Measurements from ENCODE around the gene MLPH. TPM values are rescaled to one million over a fixed set of nuclear protein-coding genes. Genes with fewer than 3 reads are reported as not detected.

Gene MLPH
- polyA plus RNA-seq, 1 of the 3 experiments (the other 2 are of a cell fraction) = 93.6 TPM

- TF ChIP-seq REST (IDR thresholded peaks at IDR 0.05; ENCODE audit: low read depth, low read length) = no peak
- TF ChIP-seq CTCF (IDR thresholded peaks at IDR 0.05) = no peak
- TF ChIP-seq CHD2 (IDR thresholded peaks at IDR 0.05; ENCODE audit: low read length, partially characterized antibody) = no peak
- TF ChIP-seq YY1 (IDR thresholded peaks at IDR 0.05; ENCODE audit: low read depth) = no peak
- no peak for TF ChIP-seq FOXJ3 (CRISPR knock-in tag; IDR thresholded peaks at IDR 0.05)
- TF ChIP-seq, protein P1, sequence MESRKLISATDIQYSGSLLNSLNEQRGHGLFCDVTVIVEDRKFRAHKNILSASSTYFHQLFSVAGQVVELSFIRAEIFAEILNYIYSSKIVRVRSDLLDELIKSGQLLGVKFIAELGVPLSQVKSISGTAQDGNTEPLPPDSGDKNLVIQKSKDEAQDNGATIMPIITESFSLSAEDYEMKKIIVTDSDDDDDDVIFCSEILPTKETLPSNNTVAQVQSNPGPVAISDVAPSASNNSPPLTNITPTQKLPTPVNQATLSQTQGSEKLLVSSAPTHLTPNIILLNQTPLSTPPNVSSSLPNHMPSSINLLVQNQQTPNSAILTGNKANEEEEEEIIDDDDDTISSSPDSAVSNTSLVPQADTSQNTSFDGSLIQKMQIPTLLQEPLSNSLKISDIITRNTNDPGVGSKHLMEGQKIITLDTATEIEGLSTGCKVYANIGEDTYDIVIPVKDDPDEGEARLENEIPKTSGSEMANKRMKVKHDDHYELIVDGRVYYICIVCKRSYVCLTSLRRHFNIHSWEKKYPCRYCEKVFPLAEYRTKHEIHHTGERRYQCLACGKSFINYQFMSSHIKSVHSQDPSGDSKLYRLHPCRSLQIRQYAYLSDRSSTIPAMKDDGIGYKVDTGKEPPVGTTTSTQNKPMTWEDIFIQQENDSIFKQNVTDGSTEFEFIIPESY (IDR thresholded peaks at IDR 0.05; ENCODE audit: borderline replicate concordance, low read depth) = no peak
- no peak for TF ChIP-seq POLR2AphosphoS5 (IDR thresholded peaks at IDR 0.05; ENCODE audit: low read depth, low read length)
- no peak for TF ChIP-seq EZH2phosphoT487 (IDR thresholded peaks at IDR 0.05; ENCODE audit: borderline replicate concordance, low read depth)
- no peak for TF ChIP-seq NFIC (IDR thresholded peaks at IDR 0.05; ENCODE audit: borderline replicate concordance)
- no peak for TF ChIP-seq TEAD4 (IDR thresholded peaks at IDR 0.05; ENCODE audit: borderline replicate concordance, insufficient read depth)
Measured at GRCh38 chr2:237496428-237496827, 9.4 kb downstream of the MLPH start (continued).

- Histone ChIP-seq H3K9me3 (no peaks in the 10 kb centered on the region), H3F3A (replicated peaks; ENCODE audit: insufficient read depth) (peaks cover 29% of the 10 kb centered on the region), H3K79me2 (ENCODE audit: insufficient read depth) (peaks cover 81% of the 10 kb centered on the region), H2AFZ (ENCODE audit: low read depth) (no peak overlapping the region), H3K9ac (no peak overlapping the region), H3K27ac (ENCODE audit: low read depth in 2 of 2, low read length in 1 of 2) (peak overlapping the region in 1 of 2 experiments; percentile 100; a peak in 2 of 4 replicates), H3K4me3 (ENCODE audit: low read depth in 2 of 2, low read length in 1 of 2) (no peak overlapping the region), H3K27me3 (ENCODE audit: insufficient read depth) (no peaks in the 10 kb centered on the region), H3K4me1 (ENCODE audit: control insufficient read depth in 1 of 2, insufficient read depth in 2 of 2, low read depth in 1 of 2, low read length in 1 of 2) (peaks cover 13 to 17% of the 10 kb centered on the region in 2 experiments; a peak in 3 of 4 replicates), H4K20me1 (ENCODE audit: insufficient read depth) (no peaks in the 10 kb centered on the region), H3K36me3 (replicated peaks in 1 of 2; ENCODE audit: control insufficient read depth in 1 of 2, insufficient read depth in 2 of 2, low read length in 1 of 2) (peaks cover 0 to 65% of the 10 kb centered on the region in 2 experiments), H3K4me2 (no peak overlapping the region), H3K9me2 (no peaks in the 10 kb centered on the region)
- DNase-seq = no peak
- CTCF ChIA-PET = interaction anchor here (0.6 to 6.4 kb wide), 3 partner anchors 15 to 87 kb away, joined by 3 to 48 read pairs (median 3); no protein-coding TSS in a partner anchor
- POLR2A ChIA-PET = no interaction called here
- TF ChIP-seq NRF1 (IDR thresholded peaks at IDR 0.05; ENCODE audit: low read depth, low read length) = no peak
- TF ChIP-seq FOXJ3 (CRISPR knock-in tag; IDR thresholded peaks at IDR 0.05) = no peak
- no peak for TF ChIP-seq TAF1 (IDR thresholded peaks at IDR 0.05; ENCODE audit: borderline replicate concordance, low read depth, low read length)
- TF ChIP-seq, protein P1 (IDR thresholded peaks at IDR 0.05; ENCODE audit: borderline replicate concordance, low read depth) = no peak
- TF ChIP-seq, protein P2, sequence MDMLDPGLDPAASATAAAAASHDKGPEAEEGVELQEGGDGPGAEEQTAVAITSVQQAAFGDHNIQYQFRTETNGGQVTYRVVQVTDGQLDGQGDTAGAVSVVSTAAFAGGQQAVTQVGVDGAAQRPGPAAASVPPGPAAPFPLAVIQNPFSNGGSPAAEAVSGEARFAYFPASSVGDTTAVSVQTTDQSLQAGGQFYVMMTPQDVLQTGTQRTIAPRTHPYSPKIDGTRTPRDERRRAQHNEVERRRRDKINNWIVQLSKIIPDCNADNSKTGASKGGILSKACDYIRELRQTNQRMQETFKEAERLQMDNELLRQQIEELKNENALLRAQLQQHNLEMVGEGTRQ (IDR thresholded peaks at IDR 0.05; ENCODE audit: borderline replicate concordance, low read depth, low read length) = no peak
- 96% methylated on average over 23 of the region's 23 CpGs for WGBS (ENCODE audit: low lambda C conversion rate)
Measured at GRCh38 chr2:237497009-237497837, 10.2 kb downstream of the MLPH start.
